Measurements from ENCODE around the gene ZNF10. TPM values are rescaled to one million over a fixed set of nuclear protein-coding genes. Genes with fewer than 3 reads are reported as not detected.

ZNF10 gene
- total and polyA plus RNA-seq, 7 experiments from 2014 or later = 5.2 to 35.0 (median 28.1) TPM

DNA sequence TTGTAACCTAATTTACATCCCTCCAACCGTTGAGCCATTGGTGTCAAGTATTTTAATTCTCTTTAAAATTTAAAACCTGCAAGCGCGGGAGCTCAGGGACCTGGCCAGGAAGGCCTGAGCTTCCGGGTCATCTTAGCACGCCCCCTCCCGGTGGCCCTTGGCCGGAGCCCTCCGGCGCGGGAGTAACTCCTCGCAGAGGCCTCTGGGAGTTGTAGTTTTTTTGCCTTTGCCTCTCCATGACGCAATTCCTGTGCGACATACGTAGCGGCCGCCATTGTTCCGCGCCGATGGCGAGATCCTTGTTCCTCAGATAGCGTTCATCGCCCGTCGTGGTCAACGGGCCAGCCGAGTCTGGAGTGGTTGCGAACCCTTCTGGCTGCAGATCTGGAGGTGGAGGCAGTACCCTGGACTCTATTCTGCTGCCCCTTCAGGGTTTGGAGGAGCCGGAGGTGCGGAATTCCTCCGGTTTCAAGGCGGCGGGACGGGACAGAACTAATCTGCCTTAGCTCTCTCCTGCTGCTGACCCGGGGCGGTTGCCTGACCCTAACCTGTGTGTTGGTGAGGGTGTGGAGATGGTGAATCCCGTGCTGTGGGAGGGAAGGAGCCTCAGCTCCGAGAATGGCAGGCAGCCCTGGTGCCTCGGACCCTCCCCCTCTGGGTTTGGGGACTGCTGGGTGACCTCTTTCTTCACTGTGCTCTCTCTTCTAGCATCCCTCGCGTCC is 51.0 kb downstream of the ZNF10 start, which contains the start of gene ZNF268:
ZNF268 (plus strand) TSS at position 258 of the 722 bp plus-strand sequence. CDS start 503 bp downstream, outside the sequence.
- CTCF ChIA-PET = interaction anchor here (0.5 to 1.4 kb wide), 2 partner anchors 100 to 101 kb away, joined by 3 to 4 read pairs; partner anchors contain the start of gene ZNF140
- Histone ChIP-seq H3K4me3 (ENCODE audit: low read length) (peak within 1 kb of the TSS; percentile 100), H3K9me3 (ENCODE audit: control insufficient read depth in 2 of 3, low read length in 3 of 3) (peaks cover 0 to 45% (median 3%) of the 10 kb centered on the region in 3 experiments), H3K4me1 (ENCODE audit: control insufficient read depth in 2 of 2, insufficient read depth in 2 of 2, low read length in 2 of 2) (peaks cover 7 to 9% of the 10 kb centered on the region in 2 donors), H3K27ac (ENCODE audit: low read depth, low read length) (peak within 1 kb of the TSS; percentile 84), H3K36me3 (ENCODE audit: control insufficient read depth in 2 of 3, insufficient read depth in 3 of 3, low read length in 3 of 3) (peaks cover 0 to 48% (median 8%) of the 10 kb centered on the region in 3 experiments), H3K27me3 (ENCODE audit: control insufficient read depth in 2 of 2, insufficient read depth in 2 of 2, low read length in 2 of 2) (no peaks in the 10 kb centered on the region)
- peak; percentile 75 to 90 (median 86) for DNase-seq
- Mint-ChIP-seq H3K4me3 (peak within 1 kb of the TSS; percentile 90 to 99 (median 95)), H3K27ac (peak within 1 kb of the TSS; percentile 85 to 97 (median 92)), H3K4me1 (peaks cover 16 to 34% (median 31%) of the 10 kb centered on the region in 7 donors), H3K36me3 (peaks cover 50 to 61% (median 59%) of the 10 kb centered on the region in 5 donors), H3K27me3 (no peaks in the 10 kb centered on the region), H3K9me3 (peaks cover 22 to 95% (median 52%) of the 10 kb centered on the region in 11 donors)
- peak; percentile 99 for ATAC-seq
- intact Hi-C loops (cut with micrococcal nuclease) = loop anchor here (1.0 kb wide), 8 partner anchors 51 to 353 kb away; partner anchors contain the start of genes CHFR (in 2 of the 2), ZNF10 (in 2 of the 2), ZNF140 (in 2 of the 2) and ZNF26 (in 2 of the 2)
- POLR2A ChIA-PET = interaction anchor here (0.6 to 3.3 kb wide), 7 partner anchors 26 to 195 kb away, joined by 3 to 26 read pairs (median 5); partner anchors contain the start of genes ZNF10, ZNF140, ZNF26 and ZNF84

- H3K36me3 Mint-ChIP-seq = peaks cover 58 to 100% (median 98%) of the 10 kb centered on the region in 5 donors
- peak overlapping the region; percentile 12 for H3K4me3 ChIP-seq (ENCODE audit: low read length)
- CTCF ChIA-PET = no interaction called here
Observed at GRCh38 chr12:133190176-133190575, 59.7 kb downstream of the ZNF10 start.

DNA sequence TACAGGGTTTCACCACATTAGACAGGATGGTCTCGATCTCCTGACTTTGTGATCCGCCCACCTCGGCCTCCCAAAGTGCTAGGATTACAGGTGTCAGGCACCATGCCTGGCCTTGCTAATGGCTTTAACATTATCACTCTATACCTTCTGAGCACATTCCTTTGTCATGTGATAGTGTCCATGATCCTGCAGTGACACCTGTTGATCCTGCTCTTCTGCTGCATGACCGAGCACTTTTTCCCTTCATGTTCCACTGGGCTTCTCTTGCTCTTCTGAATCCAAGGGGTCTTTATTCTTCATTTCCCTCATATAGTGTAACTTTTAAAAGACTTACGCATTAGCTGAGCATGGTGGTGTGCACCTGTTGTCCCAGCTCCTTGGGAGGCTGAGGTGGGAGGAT is 62.4 kb downstream of the ZNF10 start:
- H3K4me1 Mint-ChIP-seq = peaks cover 0 to 6% (median 0%) of the 10 kb centered on the region in 7 donors
- no peaks in the 10 kb centered on the region for H3K4me1 ChIP-seq (ENCODE audit: control insufficient read depth in 2 of 2, insufficient read depth in 2 of 2, low read length in 2 of 2)
- intact Hi-C loops (cut with micrococcal nuclease) = no loop called here
- H3K36me3 Mint-ChIP-seq = peaks cover 49 to 89% (median 84%) of the 10 kb centered on the region in 5 donors
- peaks cover 68 to 86% (median 68%) of the 10 kb centered on the region in 3 experiments for H3K36me3 ChIP-seq (ENCODE audit: control insufficient read depth in 2 of 3, insufficient read depth in 3 of 3, low read length in 3 of 3)
- DNase-seq = no peak
- ChIA-PET CTCF (no interaction called here), POLR2A (no interaction called here)
- ATAC-seq = no peak
- no peak overlapping the region for H3K27ac ChIP-seq (ENCODE audit: low read depth, low read length)
- H3K4me3 ChIP-seq (ENCODE audit: low read length) = peak overlapping the region; percentile 19
- no peaks in the 10 kb centered on the region for H3K27me3 ChIP-seq (ENCODE audit: control insufficient read depth in 2 of 2, insufficient read depth in 2 of 2, low read length in 2 of 2)
- no peak overlapping the region for H3K27ac Mint-ChIP-seq
- no peaks in the 10 kb centered on the region for H3K27me3 Mint-ChIP-seq
- peak overlapping the region in 1 of 10 donors; percentile 29 for H3K4me3 Mint-ChIP-seq
- H3K9me3 ChIP-seq (ENCODE audit: control insufficient read depth in 2 of 3, low read length in 3 of 3) = peaks cover 27 to 82% (median 37%) of the 10 kb centered on the region in 3 experiments
- H3K9me3 Mint-ChIP-seq = peaks cover 19 to 87% (median 73%) of the 10 kb centered on the region in 11 donors

More at GRCh38 chr12:133190176-133190575, 59.7 kb downstream of the ZNF10 start:
- intact Hi-C loops (cut with micrococcal nuclease) = no loop called here
- Mint-ChIP-seq H3K4me3 (peak overlapping the region in 2 of 10 donors; percentile 14 to 33), H3K4me1 (peaks cover 0 to 11% (median 7%) of the 10 kb centered on the region in 7 donors), H3K9me3 (peaks cover 18 to 100% (median 82%) of the 10 kb centered on the region in 11 donors), H3K27me3 (no peaks in the 10 kb centered on the region), H3K27ac (no peak overlapping the region)
- H3K27me3 ChIP-seq (ENCODE audit: control insufficient read depth in 2 of 2, insufficient read depth in 2 of 2, low read length in 2 of 2) = no peaks in the 10 kb centered on the region
- no peak overlapping the region for H3K27ac ChIP-seq (ENCODE audit: low read depth, low read length)
- H3K36me3 ChIP-seq (ENCODE audit: control insufficient read depth in 2 of 3, insufficient read depth in 3 of 3, low read length in 3 of 3) = peaks cover 66 to 100% (median 70%) of the 10 kb centered on the region in 3 experiments
- H3K9me3 ChIP-seq (ENCODE audit: control insufficient read depth in 2 of 3, low read length in 3 of 3) = peaks cover 19 to 97% (median 37%) of the 10 kb centered on the region in 3 experiments
- ATAC-seq (no peak), DNase-seq (no peak)
- no peaks in the 10 kb centered on the region for H3K4me1 ChIP-seq (ENCODE audit: control insufficient read depth in 2 of 2, insufficient read depth in 2 of 2, low read length in 2 of 2)
- POLR2A ChIA-PET = no interaction called here

DNA sequence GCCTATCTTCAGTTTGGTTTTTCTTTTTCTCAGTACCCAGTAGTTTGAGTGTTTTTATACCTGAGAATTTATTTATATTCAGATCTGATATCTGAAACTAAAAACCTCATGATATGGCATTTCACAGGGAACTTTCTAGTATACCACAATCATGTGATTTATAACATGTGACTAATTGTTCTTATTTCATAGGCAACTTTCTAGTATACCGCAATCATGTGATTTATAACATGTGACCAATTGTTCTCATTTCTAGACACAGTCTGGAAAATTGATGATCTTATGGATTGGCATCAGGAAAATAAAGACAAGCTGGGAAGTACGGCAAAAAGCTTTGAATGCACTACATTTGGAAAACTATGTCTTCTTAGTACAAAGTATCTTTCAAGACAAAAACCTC is 71.5 kb downstream of the ZNF10 start:
- H3K36me3 ChIP-seq (ENCODE audit: control insufficient read depth in 2 of 3, insufficient read depth in 3 of 3, low read length in 3 of 3) = peaks cover 25 to 45% (median 29%) of the 10 kb centered on the region in 3 experiments
- ChIA-PET CTCF (no interaction called here), POLR2A (no interaction called here)
- no peak for ATAC-seq
- H3K4me3 ChIP-seq (ENCODE audit: low read length) = no peak overlapping the region
- H3K9me3 ChIP-seq (ENCODE audit: control insufficient read depth in 2 of 3, low read length in 3 of 3) = peaks cover 45 to 65% (median 56%) of the 10 kb centered on the region in 3 experiments
- Mint-ChIP-seq H3K27me3 (no peaks in the 10 kb centered on the region), H3K27ac (no peak overlapping the region), H3K4me3 (no peak overlapping the region), H3K4me1 (peaks cover 0 to 2% (median 0%) of the 10 kb centered on the region in 7 donors), H3K36me3 (peaks cover 42 to 64% (median 54%) of the 10 kb centered on the region in 5 donors), H3K9me3 (peaks cover 14 to 78% (median 68%) of the 10 kb centered on the region in 11 donors)
- intact Hi-C loops (cut with micrococcal nuclease) = no loop called here
- no peak for DNase-seq
- no peaks in the 10 kb centered on the region for H3K4me1 ChIP-seq (ENCODE audit: control insufficient read depth in 2 of 2, insufficient read depth in 2 of 2, low read length in 2 of 2)
- no peaks in the 10 kb centered on the region for H3K27me3 ChIP-seq (ENCODE audit: control insufficient read depth in 2 of 2, insufficient read depth in 2 of 2, low read length in 2 of 2)
- H3K27ac ChIP-seq (ENCODE audit: low read depth, low read length) = no peak overlapping the region

DNA sequence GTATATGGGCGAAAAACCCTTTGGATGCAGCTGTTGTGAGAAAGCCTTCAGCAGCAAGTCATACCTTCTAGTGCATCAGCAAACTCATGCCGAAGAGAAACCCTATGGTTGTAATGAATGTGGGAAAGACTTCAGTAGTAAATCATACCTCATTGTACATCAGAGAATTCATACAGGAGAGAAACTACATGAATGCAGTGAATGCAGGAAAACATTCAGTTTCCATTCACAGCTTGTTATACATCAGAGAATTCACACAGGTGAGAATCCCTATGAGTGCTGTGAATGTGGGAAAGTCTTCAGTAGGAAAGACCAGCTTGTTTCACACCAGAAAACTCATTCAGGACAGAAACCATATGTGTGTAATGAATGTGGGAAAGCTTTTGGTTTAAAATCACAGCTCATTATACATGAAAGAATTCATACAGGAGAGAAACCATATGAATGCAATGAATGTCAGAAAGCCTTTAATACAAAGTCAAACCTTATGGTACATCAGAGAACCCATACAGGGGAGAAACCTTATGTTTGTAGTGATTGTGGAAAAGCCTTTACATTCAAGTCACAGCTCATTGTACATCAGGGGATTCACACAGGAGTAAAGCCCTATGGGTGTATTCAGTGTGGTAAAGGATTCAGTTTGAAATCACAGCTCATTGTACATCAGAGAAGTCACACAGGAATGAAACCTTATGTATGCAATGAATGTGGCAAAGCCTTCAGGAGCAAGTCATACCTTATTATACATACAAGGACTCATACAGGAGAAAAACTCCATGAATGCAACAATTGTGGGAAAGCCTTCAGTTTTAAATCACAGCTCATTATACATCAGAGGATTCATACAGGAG is 72.3 kb downstream of the ZNF10 start:
- no peaks in the 10 kb centered on the region for H3K4me1 ChIP-seq (ENCODE audit: control insufficient read depth in 2 of 2, insufficient read depth in 2 of 2, low read length in 2 of 2)
- H3K27me3 ChIP-seq (ENCODE audit: control insufficient read depth in 2 of 2, insufficient read depth in 2 of 2, low read length in 2 of 2) = no peaks in the 10 kb centered on the region
- peaks cover 25 to 45% (median 29%) of the 10 kb centered on the region in 3 experiments for H3K36me3 ChIP-seq (ENCODE audit: control insufficient read depth in 2 of 3, insufficient read depth in 3 of 3, low read length in 3 of 3)
- H3K9me3 ChIP-seq (ENCODE audit: control insufficient read depth in 2 of 3, low read length in 3 of 3) = peaks cover 45 to 73% (median 61%) of the 10 kb centered on the region in 3 experiments
- Mint-ChIP-seq H3K27me3 (no peaks in the 10 kb centered on the region), H3K4me1 (peaks cover 0 to 2% (median 0%) of the 10 kb centered on the region in 7 donors), H3K36me3 (peaks cover 42 to 62% (median 54%) of the 10 kb centered on the region in 5 donors), H3K9me3 (peaks cover 14 to 85% (median 75%) of the 10 kb centered on the region in 11 donors), H3K4me3 (peak overlapping the region in 3 of 10 donors; percentile 6 to 42 (median 20)), H3K27ac (peak overlapping the region in 6 of 9 donors; percentile 3 to 77 (median 45))
- ATAC-seq (no peak), DNase-seq (no peak)
- peak overlapping the region; percentile 40 for H3K4me3 ChIP-seq (ENCODE audit: low read length)
- CTCF ChIA-PET = interaction anchor here (0.6 kb wide), 1 partner anchor 206 kb away, joined by 3 read pairs; no protein-coding TSS in a partner anchor
- POLR2A ChIA-PET = no interaction called here
- intact Hi-C loops (cut with micrococcal nuclease) = no loop called here
- no peak overlapping the region for H3K27ac ChIP-seq (ENCODE audit: low read depth, low read length)
